HFF-Myc (cell line): ENCODE results near the gene HLTF.

ENCODE experiments used
- DNase-seq: peaks from one replicate; pipeline ENCODE4 v3.0.0-alpha.2; 2011; ENCODE audit warnings: low read depth; ENCODE audit errors: extremely low read depth
- H3K4me3 ChIP-seq: replicated peaks from 2 replicates; pipeline ENCODE4 v1.5.1; 2011; ENCODE audit warnings: low read depth, mild to moderate bottlenecking, control low read depth, low read length
- CTCF ChIP-seq: IDR thresholded peaks from 2 replicates; pipeline ENCODE4 v1.5.1; 2012; ENCODE audit warnings: mild to moderate bottlenecking, low read depth, low read length, control low read depth; ENCODE audit errors: missing control alignments

Gene HLTF

GRCh38 chr3:149086232-149086988 is at the start of gene HLTF:
Gene HLTF, minus strand, starts transcription at chr3:149086533. Its CDS starts 197 bp downstream, at chr3:149086336.
- peak within 1 kb of the TSS; percentile 89 for H3K4me3 ChIP-seq
- TF ChIP-seq CTCF: no peak
- peak; percentile 95 for DNase-seq

GRCh38 chr3:149134575-149134974 is 48.2 kb upstream of the HLTF start:
- no peak for DNase-seq
- H3K4me3 ChIP-seq: no peak overlapping the region
- TF ChIP-seq CTCF: no peak

GRCh38 chr3:149131589-149131988 is 45.3 kb upstream of the HLTF start:
- peak overlapping the region; percentile 72 for H3K4me3 ChIP-seq
- no peak for DNase-seq
- TF ChIP-seq CTCF: no peak

- H3K4me3 ChIP-seq: peak within 1 kb of the TSS; percentile 72
- no peak for TF ChIP-seq CTCF
- peak; percentile 53 for DNase-seq
Observed at GRCh38 chr3:149129326-149130205, 43.2 kb upstream of the HLTF start, which contains the start of gene HPS3. Gene HPS3, plus strand, starts transcription at chr3:149129638. Its CDS starts 86 bp downstream, at chr3:149129724.

GRCh38 chr3:149128821-149129220 is 42.5 kb upstream of the HLTF start:
- no peak for DNase-seq
- H3K4me3 ChIP-seq: peak overlapping the region; percentile 72
- no peak for TF ChIP-seq CTCF

- DNase-seq: no peak
- no peak for TF ChIP-seq CTCF
- no peak overlapping the region for H3K4me3 ChIP-seq
Observed at GRCh38 chr3:149122721-149123578, 36.6 kb upstream of the HLTF start.
